Loucy (cell line): ENCODE measurements around the gene PPCS.

Source experiments
- H2AFZ ChIP-seq: fragments of 200-600 bp; sonication (generic); 2 replicates; pipeline ENCODE4 v1.6.0; 2016; ENCODE audit warnings: antibody characterized with exemption, mild to moderate bottlenecking, low read length, moderate library complexity
- H3F3A ChIP-seq: fragments of 200-600 bp; 2 replicates; pipeline ENCODE4 v1.6.0; 2016; ENCODE audit warnings: antibody characterized with exemption, low read depth, mild to moderate bottlenecking
- H3K27me3 ChIP-seq: fragments of 200-600 bp; sonication (generic); 2 replicates; pipeline ENCODE4 v1.6.1; 2014; ENCODE audit warnings: low read length, mild to moderate bottlenecking; ENCODE audit not compliant: insufficient read depth, poor library complexity, severe bottlenecking
- H3K36me3 ChIP-seq: fragments of 200-600 bp; sonication (generic); 2 replicates; pipeline ENCODE4 v1.6.1; 2016; ENCODE audit warnings: low read length; ENCODE audit not compliant: insufficient read depth
- H3K4me1 ChIP-seq: fragments of 200-600 bp; sonication (generic); 2 replicates; pipeline ENCODE4 v1.5.1; 2014; ENCODE audit warnings: low read length, mild to moderate bottlenecking; ENCODE audit not compliant: insufficient read depth, poor library complexity, severe bottlenecking
- H3K4me2 ChIP-seq: fragments of 200-600 bp; sonication (generic); 2 replicates; pipeline ENCODE4 v1.6.0; 2014; ENCODE audit warnings: antibody characterized with exemption, low read length, low read depth, mild to moderate bottlenecking; ENCODE audit not compliant: poor library complexity, severe bottlenecking
- H3K4me3 ChIP-seq: fragments of 200-600 bp; sonication (generic); 2 replicates; pipeline ENCODE4 v1.5.1; 2014; ENCODE audit warnings: low read length, mild to moderate bottlenecking, mixed read lengths; ENCODE audit not compliant: poor library complexity, severe bottlenecking
- H3K79me2 ChIP-seq: fragments of 200-600 bp; sonication (generic); 2 replicates; pipeline ENCODE4 v1.6.1; 2014; ENCODE audit warnings: low read length; ENCODE audit not compliant: insufficient read depth
- H3K9ac ChIP-seq: fragments of 200-600 bp; sonication (generic); 2 replicates; pipeline ENCODE4 v1.6.0; 2014; ENCODE audit warnings: mild to moderate bottlenecking, low read depth, low read length, moderate library complexity; ENCODE audit not compliant: poor library complexity, severe bottlenecking
- H3K9me2 ChIP-seq: fragments of 200-600 bp; sonication (generic); replicated peaks from 2 replicates; pipeline ENCODE4 v1.6.1; 2016; ENCODE audit warnings: low read depth, low read length, mixed read lengths
- H3K9me3 ChIP-seq: fragments of 200-600 bp; sonication (generic); 2 replicates; pipeline ENCODE4 v1.6.1; 2014; ENCODE audit warnings: mild to moderate bottlenecking, antibody characterized with exemption, low read length, low read depth; ENCODE audit not compliant: insufficient read depth
- H4K20me1 ChIP-seq: fragments of 200-600 bp; sonication (generic); 2 replicates; pipeline ENCODE4 v1.6.0; 2014; ENCODE audit warnings: antibody characterized with exemption, low read length, mild to moderate bottlenecking; ENCODE audit not compliant: insufficient read depth, poor library complexity, severe bottlenecking
- CTCF ChIP-seq: fragments of 200-600 bp; sonication (generic); conservative IDR thresholded peaks from 2 replicates; pipeline ENCODE4 v1.5.1; 2014; ENCODE audit warnings: mild to moderate bottlenecking, antibody characterized with exemption, low read length
- EZH2phosphoT487 ChIP-seq: fragments of 200-600 bp; IDR thresholded peaks from 2 replicates; pipeline ENCODE4 v1.6.1; 2018; ENCODE audit warnings: antibody characterized with exemption, mild to moderate bottlenecking, moderate library complexity, borderline replicate concordance

The PPCS gene

GRCh38 chr1:42477775-42478174 is 21.4 kb downstream of the PPCS start:
- no peaks in the 10 kb centered on the region for H3K27me3 ChIP-seq
- no peak overlapping the region for H3K4me2 ChIP-seq
- H3F3A ChIP-seq, result no peaks in the 10 kb centered on the region
- no peaks in the 10 kb centered on the region for H3K9me2 ChIP-seq
- no peaks in the 10 kb centered on the region for H3K36me3 ChIP-seq
- H3K4me1 ChIP-seq, result no peaks in the 10 kb centered on the region
- H3K4me3 ChIP-seq, result no peak overlapping the region
- H3K9ac ChIP-seq, result no peak overlapping the region
- H3K9me3 ChIP-seq, result no peaks in the 10 kb centered on the region
- TF ChIP-seq EZH2phosphoT487 (no peak), CTCF (no peak)
- H3K79me2 ChIP-seq, result no peaks in the 10 kb centered on the region
- H4K20me1 ChIP-seq, result no peaks in the 10 kb centered on the region
- H2AFZ ChIP-seq, result no peak overlapping the region

GRCh38 chr1:42479621-42480020 is 23.3 kb downstream of the PPCS start:
- H3K79me2 ChIP-seq, result no peaks in the 10 kb centered on the region
- no peak overlapping the region for H2AFZ ChIP-seq
- no peak overlapping the region for H3K4me2 ChIP-seq
- H3K9ac ChIP-seq, result no peak overlapping the region
- TF ChIP-seq CTCF, result peak; percentile 42; the same call in 1 of the 2 replicates
- no peak for TF ChIP-seq EZH2phosphoT487
- H3K4me1 ChIP-seq, result no peaks in the 10 kb centered on the region
- H3K9me2 ChIP-seq, result no peaks in the 10 kb centered on the region
- no peaks in the 10 kb centered on the region for H3F3A ChIP-seq
- H4K20me1 ChIP-seq, result no peaks in the 10 kb centered on the region
- no peak overlapping the region for H3K4me3 ChIP-seq
- H3K27me3 ChIP-seq, result no peaks in the 10 kb centered on the region
- H3K36me3 ChIP-seq, result no peaks in the 10 kb centered on the region
- no peaks in the 10 kb centered on the region for H3K9me3 ChIP-seq

- Histone ChIP-seq H3K9me2 (no peaks in the 10 kb centered on the region), H3K36me3 (no peaks in the 10 kb centered on the region), H4K20me1 (no peaks in the 10 kb centered on the region), H3K4me2 (no peak overlapping the region), H3K9ac (no peak overlapping the region), H3K79me2 (no peaks in the 10 kb centered on the region), H3K27me3 (no peaks in the 10 kb centered on the region), H2AFZ (no peak overlapping the region), H3K4me1 (no peaks in the 10 kb centered on the region), H3K4me3 (no peak overlapping the region), H3F3A (no peaks in the 10 kb centered on the region), H3K9me3 (no peaks in the 10 kb centered on the region)
- no peak for TF ChIP-seq EZH2phosphoT487
- no peak for TF ChIP-seq CTCF
These were observed 24.6 kb downstream of the PPCS start for GRCh38 chr1:42480921-42481320.
